ENCODE measurements around the gene PDE10A.

PDE10A gene

DNA sequence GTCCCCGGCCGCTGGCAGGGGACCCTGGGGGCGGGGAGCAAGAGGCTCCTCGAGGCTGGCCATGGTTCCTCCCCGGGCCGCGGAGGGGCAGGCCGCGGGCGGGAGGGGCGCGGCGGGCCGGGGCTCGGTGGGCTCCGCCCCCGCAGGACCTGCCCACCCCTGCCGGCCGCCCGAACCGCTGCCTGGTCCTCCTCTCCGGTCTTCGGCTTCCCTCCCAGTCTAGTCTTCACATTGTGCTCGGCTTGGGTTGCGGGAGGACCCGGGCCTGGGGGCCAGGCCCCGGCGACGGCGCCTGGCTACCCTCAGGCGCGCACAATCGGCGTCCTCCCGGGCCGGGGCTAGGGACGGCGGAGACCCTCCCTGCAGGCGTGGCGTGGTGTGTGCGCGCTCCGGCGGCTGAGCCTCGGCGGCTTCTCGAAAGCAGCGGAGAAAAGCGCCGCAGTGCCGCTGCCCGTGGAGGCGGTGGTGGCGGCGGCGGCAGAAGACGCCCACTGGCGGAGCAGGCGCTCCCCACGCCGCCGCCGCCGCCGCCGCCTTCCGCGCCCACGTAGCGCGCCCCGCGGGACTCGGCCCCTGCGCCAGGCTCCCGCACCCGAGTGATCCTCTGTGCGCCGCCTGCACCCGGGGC, at the start of gene PDE10A:
Gene PDE10A (minus strand): TSS at position 493 of the 628 bp plus-strand sequence. CDS start 430 bp downstream, at position 63.
- DNase-seq = peak; percentile 28

DNA sequence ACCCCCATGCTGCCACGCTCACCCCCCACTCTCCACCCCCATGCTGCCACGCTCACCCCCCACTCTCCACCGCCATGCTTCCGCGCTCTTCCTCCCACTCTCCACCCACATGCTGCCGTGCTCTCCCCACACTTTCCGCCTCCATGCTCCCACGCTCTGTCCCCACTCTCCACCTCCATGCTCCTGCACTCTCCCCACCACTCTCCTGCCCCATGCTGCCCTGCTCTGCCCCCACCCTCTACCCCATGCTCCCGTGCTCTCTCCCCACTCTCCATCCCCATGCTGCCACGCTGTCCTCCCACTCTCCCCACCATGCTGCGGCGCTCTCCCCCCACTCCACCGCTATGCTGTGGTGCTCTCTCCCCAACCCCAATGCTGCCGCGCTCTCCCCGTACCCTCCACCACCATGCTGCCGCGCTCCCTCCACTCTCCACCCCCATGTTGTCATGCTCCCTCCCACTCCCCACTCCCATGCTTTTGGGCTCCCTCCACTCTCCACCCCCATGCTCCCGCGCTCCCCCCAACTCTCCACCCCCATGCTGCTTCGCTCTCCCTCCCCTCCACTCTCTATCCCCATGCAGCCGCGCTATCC, 46.0 kb upstream of the PDE10A start:
- no peak for DNase-seq

GRCh38 chr6:165707067-165707853, 44.2 kb upstream of the PDE10A start:
- no peak for DNase-seq

DNA sequence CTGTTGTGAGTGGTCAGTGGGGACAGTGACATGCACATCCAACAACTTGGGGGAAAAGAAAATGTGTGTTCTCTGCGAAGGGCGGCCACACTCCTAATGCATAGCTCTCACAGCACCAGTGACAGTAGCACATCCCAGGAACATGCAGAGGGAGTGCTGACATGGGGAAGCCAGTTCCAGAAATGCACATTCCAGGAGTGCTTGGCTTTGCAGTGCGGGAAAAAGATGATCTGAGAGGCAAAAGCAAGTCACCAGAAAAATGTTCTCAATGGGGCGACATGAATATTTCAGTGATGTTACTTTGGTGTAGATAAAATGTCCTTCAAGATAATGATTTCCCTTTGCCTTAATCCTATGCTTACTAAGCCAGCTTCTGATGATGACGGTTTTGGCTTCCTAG, 42.9 kb upstream of the PDE10A start:
- no peak for DNase-seq

DNA sequence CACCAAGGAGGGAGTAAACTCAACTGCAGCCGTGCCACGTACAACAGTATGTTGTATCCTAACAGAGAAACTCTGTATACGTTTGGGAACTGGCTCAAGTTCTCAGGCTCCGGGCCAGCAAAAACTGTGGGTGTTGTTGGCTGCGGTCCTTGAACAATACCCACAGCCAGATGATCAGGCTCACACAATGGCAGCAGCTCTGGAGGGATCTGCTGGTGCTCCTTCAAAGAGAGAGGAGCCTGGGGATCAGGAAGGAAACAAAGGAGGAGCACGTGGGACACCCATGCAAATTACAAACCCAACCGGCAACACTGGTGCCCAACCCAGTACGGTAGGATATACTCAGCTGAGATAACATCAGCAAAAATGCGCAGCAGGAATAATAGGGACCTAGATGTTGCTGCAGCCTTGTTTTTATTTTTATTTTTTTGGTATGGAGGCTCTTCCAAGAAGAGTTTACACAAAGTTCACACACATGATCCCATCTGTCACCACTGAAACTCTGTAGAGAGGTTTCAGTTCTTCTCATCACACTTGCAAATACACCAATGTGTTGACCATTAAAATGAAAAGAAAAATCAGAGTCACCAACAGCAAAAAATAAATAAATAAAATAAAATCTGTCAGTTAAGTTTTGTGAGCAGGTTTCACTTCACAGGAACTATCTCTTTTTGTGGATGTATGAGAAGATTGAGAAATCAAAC, 41.2 kb upstream of the PDE10A start:
- no peak for DNase-seq

GRCh38 chr6:165702669-165703068, 39.6 kb upstream of the PDE10A start:
- DNase-seq = no peak

- DNase-seq = no peak
Measured at GRCh38 chr6:165701564-165702354, 38.7 kb upstream of the PDE10A start.

GRCh38 chr6:165701005-165701404, 38.0 kb upstream of the PDE10A start:
- no peak for DNase-seq

DNA sequence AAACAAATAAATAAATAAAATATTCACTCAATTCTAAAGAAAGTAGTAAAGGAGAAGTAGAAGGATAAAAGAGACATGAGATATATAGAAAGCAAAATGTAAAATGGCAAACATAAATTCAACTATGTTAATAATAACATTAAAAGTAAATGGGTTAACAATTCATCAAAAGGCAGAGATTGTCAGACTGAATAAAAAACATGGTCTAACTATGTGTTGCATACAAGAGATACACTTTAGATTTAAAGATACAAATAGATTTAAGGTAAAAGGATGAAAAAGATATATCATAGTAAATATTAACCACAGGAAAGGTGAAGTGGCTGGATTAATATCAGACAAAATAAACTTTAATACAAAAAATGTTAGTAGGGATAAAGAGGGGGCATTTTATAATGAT, 35.8 kb upstream of the PDE10A start:
- no peak for DNase-seq

- DNase-seq = no peak
Measured at GRCh38 chr6:165697171-165697570, 34.1 kb upstream of the PDE10A start.

GRCh38 chr6:165695722-165696515, 32.9 kb upstream of the PDE10A start:
- DNase-seq = no peak

GRCh38 chr6:165694296-165694695, 31.3 kb upstream of the PDE10A start:
- DNase-seq = no peak

GRCh38 chr6:165692106-165692653, 29.1 kb upstream of the PDE10A start:
- no peak for DNase-seq

- DNase-seq = peak; percentile 14
Measured at GRCh38 chr6:165689699-165690098, 26.7 kb upstream of the PDE10A start.

DNA sequence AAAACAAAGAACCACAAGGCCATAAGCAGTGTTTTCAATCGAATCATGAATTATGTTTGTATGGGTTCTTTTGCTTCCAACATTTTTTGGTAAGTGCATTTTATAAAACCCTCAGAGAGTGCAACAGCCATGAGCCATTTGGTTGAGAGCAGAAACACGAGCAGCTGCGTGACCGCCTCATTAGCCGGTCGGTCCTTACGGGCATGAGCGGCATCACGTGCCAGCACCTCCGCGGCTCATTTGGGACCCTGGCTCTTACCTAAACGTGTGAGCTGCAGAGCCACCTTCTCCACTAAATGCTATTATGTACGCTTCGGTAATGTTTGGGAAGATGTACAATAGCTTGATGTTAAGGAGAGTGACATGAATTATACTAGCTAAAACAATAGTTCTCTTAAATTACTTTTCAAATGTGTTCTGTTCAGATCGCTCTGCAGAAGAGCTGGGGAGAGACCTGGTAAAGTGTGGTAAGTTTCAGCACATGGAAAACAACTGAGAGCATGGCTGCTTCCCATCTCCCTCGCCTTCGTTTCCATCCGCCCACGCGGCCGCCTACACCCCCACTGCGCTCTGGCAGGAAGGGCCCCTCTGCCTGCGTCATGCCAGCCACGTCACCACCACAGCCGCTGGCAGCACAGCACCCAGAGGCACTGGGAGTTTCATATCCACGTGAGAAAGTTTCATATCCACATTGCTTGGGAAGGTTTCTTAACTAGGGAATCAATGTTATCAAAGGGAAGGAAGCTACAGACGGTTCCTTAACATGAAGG, 23.7 kb upstream of the PDE10A start:
- DNase-seq = no peak

DNA sequence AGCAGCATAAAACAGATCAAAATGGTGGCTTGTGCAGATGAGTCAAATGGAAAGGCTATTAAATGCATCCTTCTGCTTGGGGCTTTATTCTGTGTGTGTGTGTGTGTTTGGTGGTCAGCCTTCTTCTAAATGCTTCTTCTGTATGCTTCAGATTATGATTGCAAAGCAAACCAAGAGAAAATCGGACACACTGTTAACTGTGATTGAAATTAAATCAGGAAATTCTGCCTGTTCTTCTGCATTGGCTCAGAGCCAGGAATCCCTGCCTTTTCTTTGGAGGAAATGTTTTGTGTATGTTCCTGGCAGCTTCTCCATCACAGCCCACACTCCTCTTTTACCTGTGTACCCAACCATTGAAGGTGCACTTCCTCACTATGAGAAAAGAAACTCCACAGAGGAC, 22.3 kb upstream of the PDE10A start:
- no peak for DNase-seq

- no peak for DNase-seq
Measured at GRCh38 chr6:165684333-165684732, 21.3 kb upstream of the PDE10A start.

DNA sequence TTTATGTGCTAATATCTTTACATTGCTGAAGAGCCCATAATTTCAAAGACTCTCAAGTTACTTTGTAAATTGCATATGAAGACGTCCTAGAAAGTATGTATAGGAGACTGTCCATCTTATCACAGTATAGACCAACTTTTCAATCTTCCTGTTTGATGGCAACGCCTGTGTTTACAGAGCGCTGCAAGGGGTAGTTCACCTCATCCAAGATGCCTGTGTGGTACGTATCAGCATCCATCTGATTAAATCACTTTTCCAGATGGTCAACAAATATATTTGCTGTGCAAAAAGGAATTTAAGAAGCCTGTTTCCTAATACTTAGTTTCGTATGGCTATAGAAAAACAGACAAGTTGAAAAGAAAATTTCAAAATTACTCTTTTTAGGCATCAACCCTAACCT, 17.9 kb upstream of the PDE10A start:
- DNase-seq = no peak

- no peak for DNase-seq
Measured at GRCh38 chr6:165679326-165679725, 16.3 kb upstream of the PDE10A start.

GRCh38 chr6:165678904-165679303, 15.9 kb upstream of the PDE10A start:
- no peak for DNase-seq

DNA sequence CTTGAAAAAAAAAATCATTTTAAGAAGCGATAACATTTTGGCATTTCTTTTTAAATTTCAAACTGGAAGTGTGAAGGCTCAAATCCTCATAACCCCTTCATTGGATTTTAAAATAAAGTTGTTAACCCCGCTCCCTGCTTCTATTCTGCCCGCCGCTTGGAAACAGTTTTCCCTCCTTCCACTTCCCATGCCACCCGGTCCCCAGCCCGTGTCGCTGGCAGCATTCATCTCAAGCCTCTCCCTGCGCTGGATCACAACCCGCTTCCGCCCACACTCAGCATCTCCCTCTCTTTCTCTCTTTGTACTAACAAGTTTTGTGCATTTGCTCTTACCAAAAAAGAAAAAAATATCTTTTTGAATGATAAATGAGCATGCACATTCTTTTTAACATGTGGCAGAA, 15.4 kb upstream of the PDE10A start:
- no peak for DNase-seq

Measured in fibroblast of skin of right biceps (primary cell).